ENCODE data around the gene PAQR4.

The PAQR4 gene

DNA sequence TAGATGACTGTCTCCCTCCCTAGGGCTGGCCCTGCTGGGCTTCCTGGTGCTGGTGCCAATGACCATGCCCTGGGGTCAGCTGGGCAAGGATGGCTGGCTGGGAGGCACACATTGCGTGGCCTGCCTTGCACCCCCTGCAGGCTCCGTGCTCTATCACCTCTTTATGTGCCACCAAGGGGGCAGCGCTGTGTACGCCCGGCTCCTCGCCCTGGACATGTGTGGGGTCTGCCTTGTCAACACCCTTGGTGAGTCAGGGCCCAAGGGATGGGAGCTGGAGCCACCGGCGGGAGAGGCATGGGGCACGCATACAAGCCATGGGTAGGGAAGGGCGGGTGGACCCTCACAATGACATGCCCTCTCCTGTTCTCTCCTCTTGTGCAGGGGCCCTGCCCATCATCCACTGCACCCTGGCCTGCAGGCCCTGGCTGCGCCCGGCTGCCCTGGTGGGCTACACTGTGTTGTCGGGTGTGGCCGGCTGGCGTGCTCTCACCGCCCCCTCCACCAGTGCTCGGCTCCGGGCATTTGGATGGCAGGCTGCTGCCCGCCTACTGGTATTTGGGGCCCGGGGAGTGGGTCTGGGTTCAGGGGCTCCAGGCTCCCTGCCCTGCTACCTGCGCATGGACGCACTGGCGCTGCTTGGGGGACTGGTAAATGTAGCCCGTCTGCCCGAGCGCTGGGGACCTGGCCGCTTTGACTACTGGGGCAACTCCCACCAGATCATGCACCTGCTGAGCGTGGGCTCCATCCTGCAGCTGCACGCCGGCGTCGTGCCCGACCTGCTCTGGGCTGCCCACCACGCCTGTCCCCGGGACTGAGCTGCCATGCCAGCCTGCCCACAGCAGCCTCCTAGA, 2.2 kb downstream of the PAQR4 start:
- no peak for TF ChIP-seq TEAD4 (IDR thresholded peaks at IDR 0.05)
- no peak for TF ChIP-seq YY1 (IDR thresholded peaks at IDR 0.05; ENCODE audit: low read depth)
- no peak for TF ChIP-seq NFIC (IDR thresholded peaks at IDR 0.05)
- TF ChIP-seq FOXM1 (IDR thresholded peaks at IDR 0.05; ENCODE audit: borderline replicate concordance, low read depth): no peak
- no peak for TF ChIP-seq EGR1 (IDR thresholded peaks at IDR 0.05)
- TF ChIP-seq CEBPB (IDR thresholded peaks at IDR 0.05): no peak
- TF ChIP-seq ZBTB7A (IDR thresholded peaks at IDR 0.05; ENCODE audit: low read depth): no peak; the same call in 1 of the 2 replicates
- TF ChIP-seq EP300 (IDR thresholded peaks at IDR 0.05; ENCODE audit: borderline replicate concordance): no peak
- no peak for TF ChIP-seq TCF12 (IDR thresholded peaks at IDR 0.05; ENCODE audit: low read depth)
- TF ChIP-seq, protein P1, sequence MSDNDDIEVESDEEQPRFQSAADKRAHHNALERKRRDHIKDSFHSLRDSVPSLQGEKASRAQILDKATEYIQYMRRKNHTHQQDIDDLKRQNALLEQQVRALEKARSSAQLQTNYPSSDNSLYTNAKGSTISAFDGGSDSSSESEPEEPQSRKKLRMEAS (IDR thresholded peaks at IDR 0.05): no peak
- TF ChIP-seq RAD21 (IDR thresholded peaks at IDR 0.05; ENCODE audit: low read depth): no peak
- no peak for TF ChIP-seq CREB1 (IDR thresholded peaks at IDR 0.05; ENCODE audit: low read depth)

DNA sequence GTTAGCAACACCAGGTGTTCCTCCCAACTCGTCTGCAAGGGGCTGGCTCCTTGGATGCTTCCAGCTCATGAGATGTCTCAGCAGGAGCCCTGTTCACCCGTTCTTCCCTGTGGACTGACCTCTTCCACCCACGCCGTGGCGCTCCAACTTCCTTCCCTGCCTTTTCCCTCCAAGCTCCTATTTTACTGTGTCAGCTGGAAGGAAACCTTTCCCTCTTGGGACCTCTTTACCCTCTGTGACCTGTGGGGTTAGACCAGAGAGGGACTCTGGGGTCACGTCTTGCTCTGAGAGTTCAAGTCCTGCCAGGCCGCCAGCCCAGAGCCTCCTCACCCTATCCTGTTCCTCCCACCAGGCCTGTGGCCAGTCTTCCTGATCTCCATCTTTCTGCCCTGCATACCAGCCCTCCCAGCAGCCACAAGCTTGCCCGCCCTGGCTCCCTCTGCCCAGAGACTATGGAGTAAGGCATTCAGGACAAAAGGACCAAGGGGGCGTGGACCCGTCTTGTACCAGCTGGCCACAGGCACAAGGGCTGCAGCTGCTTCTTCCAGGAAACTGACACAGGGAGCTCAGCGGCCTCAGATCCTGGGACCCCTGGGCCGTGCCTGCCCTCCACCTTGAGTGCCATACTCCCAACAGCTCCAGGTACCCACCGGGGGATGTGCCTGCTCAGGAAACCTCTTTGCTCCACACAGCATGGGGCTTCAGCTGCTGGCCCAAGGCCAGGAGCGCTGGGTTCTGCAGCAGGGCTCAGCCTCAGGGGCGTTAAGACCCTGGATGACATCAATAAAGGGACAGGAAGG, 3.0 kb downstream of the PAQR4 start:
- TF ChIP-seq CREB1 (IDR thresholded peaks at IDR 0.05; ENCODE audit: low read depth): no peak
- TF ChIP-seq TCF12 (IDR thresholded peaks at IDR 0.05; ENCODE audit: low read depth): no peak

DNA sequence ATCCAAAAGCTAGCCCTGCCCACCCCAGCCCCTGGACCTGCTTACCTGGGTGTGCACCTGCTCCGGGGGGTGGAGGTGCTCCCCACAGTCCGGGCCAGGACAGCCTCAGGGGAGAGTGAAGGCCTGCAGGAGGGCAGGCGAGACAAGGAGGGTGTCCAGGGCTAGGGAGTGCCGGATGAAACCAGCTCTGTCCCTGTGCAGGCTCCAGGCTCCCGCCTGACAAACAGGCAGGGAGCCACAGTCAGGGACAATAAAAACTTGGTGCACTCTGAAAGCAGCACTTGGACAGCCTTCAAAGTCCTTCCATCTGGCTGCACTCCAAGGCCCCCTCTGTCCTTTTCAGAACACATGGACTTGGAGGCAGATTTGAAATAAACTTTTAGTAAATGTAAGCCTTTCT, 3.9 kb downstream of the PAQR4 start:
- TF ChIP-seq TEAD4 (IDR thresholded peaks at IDR 0.05) (no peak), RAD21 (IDR thresholded peaks at IDR 0.05; ENCODE audit: low read depth) (no peak), YY1 (IDR thresholded peaks at IDR 0.05; ENCODE audit: low read depth) (no peak), EP300 (IDR thresholded peaks at IDR 0.05; ENCODE audit: borderline replicate concordance) (no peak), TAF1 (IDR thresholded peaks at IDR 0.05; ENCODE audit: low read depth) (no peak), CREB1 (IDR thresholded peaks at IDR 0.05; ENCODE audit: low read depth) (no peak), ZBTB7A (IDR thresholded peaks at IDR 0.05; ENCODE audit: low read depth) (no peak), EGR1 (IDR thresholded peaks at IDR 0.05) (no peak), CEBPB (IDR thresholded peaks at IDR 0.05) (no peak), TCF12 (IDR thresholded peaks at IDR 0.05; ENCODE audit: low read depth) (no peak), NFIC (IDR thresholded peaks at IDR 0.05) (no peak), FOXM1 (IDR thresholded peaks at IDR 0.05; ENCODE audit: borderline replicate concordance, low read depth) (no peak)
- TF ChIP-seq, protein P2, sequence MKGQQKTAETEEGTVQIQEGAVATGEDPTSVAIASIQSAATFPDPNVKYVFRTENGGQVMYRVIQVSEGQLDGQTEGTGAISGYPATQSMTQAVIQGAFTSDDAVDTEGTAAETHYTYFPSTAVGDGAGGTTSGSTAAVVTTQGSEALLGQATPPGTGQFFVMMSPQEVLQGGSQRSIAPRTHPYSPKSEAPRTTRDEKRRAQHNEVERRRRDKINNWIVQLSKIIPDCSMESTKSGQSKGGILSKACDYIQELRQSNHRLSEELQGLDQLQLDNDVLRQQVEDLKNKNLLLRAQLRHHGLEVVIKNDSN (IDR thresholded peaks at IDR 0.05): no peak
- TF ChIP-seq, protein P1 (IDR thresholded peaks at IDR 0.05): no peak
- TF ChIP-seq, protein P3, sequence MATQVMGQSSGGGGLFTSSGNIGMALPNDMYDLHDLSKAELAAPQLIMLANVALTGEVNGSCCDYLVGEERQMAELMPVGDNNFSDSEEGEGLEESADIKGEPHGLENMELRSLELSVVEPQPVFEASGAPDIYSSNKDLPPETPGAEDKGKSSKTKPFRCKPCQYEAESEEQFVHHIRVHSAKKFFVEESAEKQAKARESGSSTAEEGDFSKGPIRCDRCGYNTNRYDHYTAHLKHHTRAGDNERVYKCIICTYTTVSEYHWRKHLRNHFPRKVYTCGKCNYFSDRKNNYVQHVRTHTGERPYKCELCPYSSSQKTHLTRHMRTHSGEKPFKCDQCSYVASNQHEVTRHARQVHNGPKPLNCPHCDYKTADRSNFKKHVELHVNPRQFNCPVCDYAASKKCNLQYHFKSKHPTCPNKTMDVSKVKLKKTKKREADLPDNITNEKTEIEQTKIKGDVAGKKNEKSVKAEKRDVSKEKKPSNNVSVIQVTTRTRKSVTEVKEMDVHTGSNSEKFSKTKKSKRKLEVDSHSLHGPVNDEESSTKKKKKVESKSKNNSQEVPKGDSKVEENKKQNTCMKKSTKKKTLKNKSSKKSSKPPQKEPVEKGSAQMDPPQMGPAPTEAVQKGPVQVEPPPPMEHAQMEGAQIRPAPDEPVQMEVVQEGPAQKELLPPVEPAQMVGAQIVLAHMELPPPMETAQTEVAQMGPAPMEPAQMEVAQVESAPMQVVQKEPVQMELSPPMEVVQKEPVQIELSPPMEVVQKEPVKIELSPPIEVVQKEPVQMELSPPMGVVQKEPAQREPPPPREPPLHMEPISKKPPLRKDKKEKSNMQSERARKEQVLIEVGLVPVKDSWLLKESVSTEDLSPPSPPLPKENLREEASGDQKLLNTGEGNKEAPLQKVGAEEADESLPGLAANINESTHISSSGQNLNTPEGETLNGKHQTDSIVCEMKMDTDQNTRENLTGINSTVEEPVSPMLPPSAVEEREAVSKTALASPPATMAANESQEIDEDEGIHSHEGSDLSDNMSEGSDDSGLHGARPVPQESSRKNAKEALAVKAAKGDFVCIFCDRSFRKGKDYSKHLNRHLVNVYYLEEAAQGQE (IDR thresholded peaks at IDR 0.05; ENCODE audit: low read depth): no peak

DNA sequence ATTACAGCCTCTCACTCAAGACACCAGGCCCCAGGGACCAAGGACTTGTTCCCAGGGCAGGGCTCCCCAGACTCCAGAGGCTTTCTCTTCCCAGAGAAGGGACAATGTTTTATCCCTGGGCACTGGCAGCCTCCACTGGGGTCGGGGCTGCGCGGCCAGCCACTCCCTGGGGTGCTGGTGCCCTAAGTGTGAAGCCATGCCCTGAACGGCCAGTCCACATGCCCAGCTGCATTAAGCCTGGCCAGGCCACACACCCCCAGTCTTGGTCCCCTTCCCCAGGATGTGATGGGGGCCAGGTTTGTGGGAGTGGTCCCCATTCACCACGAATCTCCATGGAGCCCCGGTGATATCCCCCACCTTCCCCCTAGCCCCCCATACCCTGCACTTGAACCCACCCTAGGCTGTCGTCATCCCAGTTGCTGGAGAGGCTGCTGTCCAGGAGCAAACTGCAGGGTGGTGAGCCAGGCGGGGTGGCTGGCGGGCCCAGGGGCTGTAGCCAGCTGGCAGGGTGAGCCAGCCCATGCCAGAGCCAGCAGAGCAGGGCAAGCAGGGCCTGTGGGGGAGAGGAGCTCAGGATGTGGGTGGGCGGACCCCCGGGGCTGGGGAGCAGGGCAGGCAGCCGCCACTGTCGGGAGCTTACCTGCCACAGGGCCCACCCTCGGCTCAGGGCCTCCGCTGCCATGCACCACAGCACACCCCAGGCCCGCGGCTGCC, 4.6 kb downstream of the PAQR4 start:
- no peak for TF ChIP-seq TEAD4 (IDR thresholded peaks at IDR 0.05)

DNA sequence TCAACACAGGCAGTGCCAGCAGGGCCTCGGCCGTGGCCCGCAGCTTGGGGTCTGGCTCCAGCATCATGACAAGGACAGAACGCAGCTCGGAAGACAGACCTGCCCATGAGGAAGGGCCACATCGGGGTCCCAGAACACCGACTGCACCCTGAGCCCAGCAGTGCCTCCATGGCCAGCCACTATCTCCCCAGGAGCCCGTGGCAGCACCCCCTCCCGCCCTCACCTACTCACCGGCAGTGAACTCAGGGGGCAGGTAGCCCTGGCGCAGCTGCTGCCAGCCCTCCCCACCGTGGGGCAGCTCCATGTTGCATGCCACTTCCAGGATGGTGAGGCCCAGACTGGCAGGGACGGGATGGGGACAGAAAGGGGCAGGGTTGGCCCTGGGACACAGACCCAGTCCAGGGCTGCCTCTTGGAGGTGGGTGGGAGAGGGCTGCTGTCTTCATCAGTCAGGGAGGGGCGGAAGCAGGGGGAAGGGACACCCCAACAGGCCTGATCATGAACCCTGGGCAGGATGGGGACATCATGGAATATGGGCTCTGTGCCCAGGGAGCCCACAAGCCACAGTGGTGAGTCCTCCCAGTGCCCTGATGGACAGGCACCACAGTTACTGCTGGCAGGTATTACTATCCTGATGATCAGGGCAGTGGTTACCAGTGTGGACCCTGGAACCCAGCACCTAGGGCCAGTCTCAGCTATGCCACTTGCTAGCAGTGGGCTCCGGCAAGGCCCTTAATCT, 5.3 kb downstream of the PAQR4 start:
- TF ChIP-seq CEBPB (IDR thresholded peaks at IDR 0.05) (no peak), EP300 (IDR thresholded peaks at IDR 0.05; ENCODE audit: borderline replicate concordance) (no peak), EGR1 (IDR thresholded peaks at IDR 0.05) (no peak), YY1 (IDR thresholded peaks at IDR 0.05; ENCODE audit: low read depth) (no peak), CREB1 (IDR thresholded peaks at IDR 0.05; ENCODE audit: low read depth) (no peak), ZBTB7A (IDR thresholded peaks at IDR 0.05; ENCODE audit: low read depth) (no peak), TEAD4 (IDR thresholded peaks at IDR 0.05) (no peak), TCF12 (IDR thresholded peaks at IDR 0.05; ENCODE audit: low read depth) (no peak), TAF1 (IDR thresholded peaks at IDR 0.05; ENCODE audit: low read depth) (no peak)
- TF ChIP-seq, protein P2 (IDR thresholded peaks at IDR 0.05): no peak
- TF ChIP-seq, protein P1 (IDR thresholded peaks at IDR 0.05): no peak
- TF ChIP-seq, protein P3 (IDR thresholded peaks at IDR 0.05; ENCODE audit: low read depth): no peak
